ENCODE measurements around the gene FKBP15. TPM values are rescaled to one million over a fixed set of nuclear protein-coding genes. Genes with fewer than 3 reads are reported as not detected.

FKBP15 gene
- total RNA-seq, 1 experiment from 2014 or later: 17.6 TPM

DNA sequence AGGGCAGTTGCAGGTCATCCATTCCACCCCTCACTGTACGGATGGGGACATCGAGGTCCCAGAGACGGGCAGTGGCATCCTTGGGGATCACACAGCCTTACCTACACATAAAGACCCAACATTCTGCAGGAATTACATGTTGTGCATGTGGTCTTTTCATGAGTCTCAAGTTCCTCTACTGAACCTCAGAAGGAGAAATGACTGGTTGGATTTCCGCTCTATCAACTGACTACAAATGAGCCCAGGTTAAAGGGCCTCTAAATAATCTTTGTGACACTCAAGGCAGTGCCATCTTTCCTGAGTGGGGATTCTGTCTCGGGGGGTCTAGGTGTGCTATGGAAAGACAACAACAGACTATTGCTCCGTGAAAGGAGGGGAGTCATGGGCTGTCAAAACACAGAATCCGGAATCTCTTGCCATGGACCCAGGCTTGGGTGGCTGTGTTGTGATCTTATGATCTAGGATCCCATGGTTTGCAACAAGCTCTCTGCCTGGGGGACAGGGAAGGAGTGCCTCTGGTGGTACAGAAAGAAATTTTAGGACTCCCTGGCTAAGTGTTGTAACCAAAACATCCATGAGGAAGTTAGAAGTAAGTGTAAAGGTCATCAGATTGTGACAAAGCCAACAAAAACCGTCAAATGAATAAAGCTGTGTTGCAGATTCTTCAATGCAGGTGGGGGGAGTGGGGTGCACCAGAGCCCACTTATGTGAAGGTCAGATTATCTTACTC is 72.1 kb downstream of the FKBP15 start:
- Histone ChIP-seq H3K36me3 (ENCODE audit: control insufficient read depth, insufficient read depth, low read length) (no peaks in the 10 kb centered on the region), H3K9me3 (ENCODE audit: control insufficient read depth, insufficient read depth, low read depth, low read length) (no peaks in the 10 kb centered on the region), H3K4me3 (ENCODE audit: low read depth in 2 of 2, low read length in 2 of 2) (no peak overlapping the region), H3K27me3 (ENCODE audit: control insufficient read depth, insufficient read depth, low read length) (peaks cover under 1% of the 10 kb centered on the region), H3K27ac (ENCODE audit: low read length) (no peak overlapping the region), H3K4me1 (ENCODE audit: control insufficient read depth, insufficient read depth, low read length) (peaks cover 4% of the 10 kb centered on the region)
- DNase-seq (ENCODE audit: low read depth, low spot score) (no peak), ATAC-seq (no peak)
- POLR2A ChIA-PET: no interaction called here
- intact Hi-C loops (cut with micrococcal nuclease; ENCODE audit: unreplicated experiment) (no loop called here), in situ Hi-C loops (cut with HindIII; ENCODE audit: low pct_unique_long_range_greater_than_20kb, low sequenced_read_pairs) (no loop called here)
- CTCF ChIA-PET: no interaction called here
- TF ChIP-seq, protein P1, sequence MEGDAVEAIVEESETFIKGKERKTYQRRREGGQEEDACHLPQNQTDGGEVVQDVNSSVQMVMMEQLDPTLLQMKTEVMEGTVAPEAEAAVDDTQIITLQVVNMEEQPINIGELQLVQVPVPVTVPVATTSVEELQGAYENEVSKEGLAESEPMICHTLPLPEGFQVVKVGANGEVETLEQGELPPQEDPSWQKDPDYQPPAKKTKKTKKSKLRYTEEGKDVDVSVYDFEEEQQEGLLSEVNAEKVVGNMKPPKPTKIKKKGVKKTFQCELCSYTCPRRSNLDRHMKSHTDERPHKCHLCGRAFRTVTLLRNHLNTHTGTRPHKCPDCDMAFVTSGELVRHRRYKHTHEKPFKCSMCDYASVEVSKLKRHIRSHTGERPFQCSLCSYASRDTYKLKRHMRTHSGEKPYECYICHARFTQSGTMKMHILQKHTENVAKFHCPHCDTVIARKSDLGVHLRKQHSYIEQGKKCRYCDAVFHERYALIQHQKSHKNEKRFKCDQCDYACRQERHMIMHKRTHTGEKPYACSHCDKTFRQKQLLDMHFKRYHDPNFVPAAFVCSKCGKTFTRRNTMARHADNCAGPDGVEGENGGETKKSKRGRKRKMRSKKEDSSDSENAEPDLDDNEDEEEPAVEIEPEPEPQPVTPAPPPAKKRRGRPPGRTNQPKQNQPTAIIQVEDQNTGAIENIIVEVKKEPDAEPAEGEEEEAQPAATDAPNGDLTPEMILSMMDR (IDR thresholded peaks at IDR 0.05): no peak
- TF ChIP-seq, protein P2, sequence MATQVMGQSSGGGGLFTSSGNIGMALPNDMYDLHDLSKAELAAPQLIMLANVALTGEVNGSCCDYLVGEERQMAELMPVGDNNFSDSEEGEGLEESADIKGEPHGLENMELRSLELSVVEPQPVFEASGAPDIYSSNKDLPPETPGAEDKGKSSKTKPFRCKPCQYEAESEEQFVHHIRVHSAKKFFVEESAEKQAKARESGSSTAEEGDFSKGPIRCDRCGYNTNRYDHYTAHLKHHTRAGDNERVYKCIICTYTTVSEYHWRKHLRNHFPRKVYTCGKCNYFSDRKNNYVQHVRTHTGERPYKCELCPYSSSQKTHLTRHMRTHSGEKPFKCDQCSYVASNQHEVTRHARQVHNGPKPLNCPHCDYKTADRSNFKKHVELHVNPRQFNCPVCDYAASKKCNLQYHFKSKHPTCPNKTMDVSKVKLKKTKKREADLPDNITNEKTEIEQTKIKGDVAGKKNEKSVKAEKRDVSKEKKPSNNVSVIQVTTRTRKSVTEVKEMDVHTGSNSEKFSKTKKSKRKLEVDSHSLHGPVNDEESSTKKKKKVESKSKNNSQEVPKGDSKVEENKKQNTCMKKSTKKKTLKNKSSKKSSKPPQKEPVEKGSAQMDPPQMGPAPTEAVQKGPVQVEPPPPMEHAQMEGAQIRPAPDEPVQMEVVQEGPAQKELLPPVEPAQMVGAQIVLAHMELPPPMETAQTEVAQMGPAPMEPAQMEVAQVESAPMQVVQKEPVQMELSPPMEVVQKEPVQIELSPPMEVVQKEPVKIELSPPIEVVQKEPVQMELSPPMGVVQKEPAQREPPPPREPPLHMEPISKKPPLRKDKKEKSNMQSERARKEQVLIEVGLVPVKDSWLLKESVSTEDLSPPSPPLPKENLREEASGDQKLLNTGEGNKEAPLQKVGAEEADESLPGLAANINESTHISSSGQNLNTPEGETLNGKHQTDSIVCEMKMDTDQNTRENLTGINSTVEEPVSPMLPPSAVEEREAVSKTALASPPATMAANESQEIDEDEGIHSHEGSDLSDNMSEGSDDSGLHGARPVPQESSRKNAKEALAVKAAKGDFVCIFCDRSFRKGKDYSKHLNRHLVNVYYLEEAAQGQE (IDR thresholded peaks at IDR 0.05; ENCODE audit: insufficient read depth in 1 of 2, low read depth in 2 of 2, low read length in 1 of 2): no peak
- TF ChIP-seq SIN3A (IDR thresholded peaks at IDR 0.05; ENCODE audit: borderline replicate concordance, insufficient read depth, low read depth, low read length): no peak
- TF ChIP-seq POLR2AphosphoS5 (IDR thresholded peaks at IDR 0.05; ENCODE audit: low read depth, low read length): no peak
- TF ChIP-seq TCF7L2 (IDR thresholded peaks at IDR 0.05; ENCODE audit: low read depth, low read length): no peak
- no TSS peak for BruUV-seq (replicated peaks)

DNA sequence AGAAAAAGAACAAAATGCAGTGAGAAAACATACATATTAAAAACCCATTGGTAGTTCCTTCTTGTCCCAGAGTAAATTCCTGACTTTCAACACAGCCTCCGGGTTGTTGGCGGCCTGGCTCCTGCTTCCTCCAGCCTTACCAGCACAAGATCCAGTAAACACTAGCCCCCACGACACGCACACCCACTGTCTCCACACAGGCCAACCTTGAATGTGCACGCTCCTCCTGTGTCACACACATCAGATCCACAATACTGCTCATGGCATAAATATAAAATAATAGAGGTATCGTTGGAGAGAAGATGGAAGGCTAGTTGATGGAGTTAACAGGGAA is 72.7 kb downstream of the FKBP15 start:
- no peak overlapping the region for H3K4me3 ChIP-seq (ENCODE audit: low read depth in 2 of 2, low read length in 2 of 2)
- H3K27ac ChIP-seq (ENCODE audit: low read length): no peak overlapping the region
- ATAC-seq: no peak
- CTCF ChIA-PET: no interaction called here
- peaks cover 4% of the 10 kb centered on the region for H3K4me1 ChIP-seq (ENCODE audit: control insufficient read depth, insufficient read depth, low read length)
- BruUV-seq (replicated peaks): no TSS peak
- H3K9me3 ChIP-seq (ENCODE audit: control insufficient read depth, insufficient read depth, low read depth, low read length): no peaks in the 10 kb centered on the region
- in situ Hi-C loops (cut with HindIII; ENCODE audit: low pct_unique_long_range_greater_than_20kb, low sequenced_read_pairs) (no loop called here), intact Hi-C loops (cut with micrococcal nuclease; ENCODE audit: unreplicated experiment) (no loop called here)
- POLR2A ChIA-PET: no interaction called here
- peaks cover 2% of the 10 kb centered on the region for H3K27me3 ChIP-seq (ENCODE audit: control insufficient read depth, insufficient read depth, low read length)
- H3K36me3 ChIP-seq (ENCODE audit: control insufficient read depth, insufficient read depth, low read length): no peaks in the 10 kb centered on the region
- TF ChIP-seq, protein P1 (IDR thresholded peaks at IDR 0.05): no peak
- no peak for TF ChIP-seq TCF7L2 (IDR thresholded peaks at IDR 0.05; ENCODE audit: low read depth, low read length)
- no peak for TF ChIP-seq POLR2AphosphoS5 (IDR thresholded peaks at IDR 0.05; ENCODE audit: low read depth, low read length)
- TF ChIP-seq, protein P2 (IDR thresholded peaks at IDR 0.05; ENCODE audit: insufficient read depth in 1 of 2, low read depth in 2 of 2, low read length in 1 of 2): no peak
- no peak for TF ChIP-seq SIN3A (IDR thresholded peaks at IDR 0.05; ENCODE audit: borderline replicate concordance, insufficient read depth, low read depth, low read length)
- no peak for DNase-seq (ENCODE audit: low read depth, low spot score)
